Right lobe of liver (tissue), 4 donors: ENCODE measurements around the gene AGTRAP.

Experiments
- CTCF ChIP-seq, 4 donors: fragments of 200-600 bp in 3 of 4; fragments of 450-650 bp in 1 of 4; IDR thresholded peaks; one replicate each; pipeline versions ENCODE4 v1.5.1 to v1.8.0; 2016 to 2022; ENCODE audit warnings: antibody characterized with exemption in 4 of 4, mild to moderate bottlenecking in 2 of 4
- POLR2A ChIP-seq: fragments of 450-650 bp; IDR thresholded peaks from one replicate; pipeline ENCODE4 v1.6.1; 2017; ENCODE audit warnings: antibody characterized with exemption, mild to moderate bottlenecking
- donor health status: DM: no; HTN: no; CAD: no.
- donor health status: DM: no; HTN: no; CAD: no.
- donor health status: DM: no; HTN: yes; CAD: no.

DNA sequence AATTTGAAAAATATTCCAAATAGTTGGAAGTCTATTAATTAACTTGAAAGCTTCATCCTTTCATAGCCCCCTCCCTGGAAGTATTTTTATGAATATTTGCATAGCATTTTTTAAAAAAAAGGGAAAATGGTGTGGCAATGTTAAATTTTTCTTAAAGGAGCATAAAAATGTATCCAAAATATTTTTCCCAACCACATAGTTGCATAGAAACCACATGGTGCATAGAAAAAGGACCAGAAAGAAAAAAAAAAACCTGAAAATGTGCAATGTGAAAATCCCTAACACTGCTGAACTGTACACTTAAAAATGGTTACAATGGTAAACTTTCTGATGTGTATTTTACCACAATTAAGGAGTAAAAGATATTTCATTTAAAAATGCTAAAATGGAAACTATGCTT is 34.1 kb downstream of the AGTRAP start:
- no peak for TF ChIP-seq CTCF (IDR thresholded peaks at IDR 0.05)
- no peak for TF ChIP-seq POLR2A
